Measurements from ENCODE around the gene C4orf50.

The C4orf50 gene

GRCh38 chr4:5940470-5941203 is 77.6 kb downstream of the C4orf50 start:
- DNase-seq = no peak

DNA sequence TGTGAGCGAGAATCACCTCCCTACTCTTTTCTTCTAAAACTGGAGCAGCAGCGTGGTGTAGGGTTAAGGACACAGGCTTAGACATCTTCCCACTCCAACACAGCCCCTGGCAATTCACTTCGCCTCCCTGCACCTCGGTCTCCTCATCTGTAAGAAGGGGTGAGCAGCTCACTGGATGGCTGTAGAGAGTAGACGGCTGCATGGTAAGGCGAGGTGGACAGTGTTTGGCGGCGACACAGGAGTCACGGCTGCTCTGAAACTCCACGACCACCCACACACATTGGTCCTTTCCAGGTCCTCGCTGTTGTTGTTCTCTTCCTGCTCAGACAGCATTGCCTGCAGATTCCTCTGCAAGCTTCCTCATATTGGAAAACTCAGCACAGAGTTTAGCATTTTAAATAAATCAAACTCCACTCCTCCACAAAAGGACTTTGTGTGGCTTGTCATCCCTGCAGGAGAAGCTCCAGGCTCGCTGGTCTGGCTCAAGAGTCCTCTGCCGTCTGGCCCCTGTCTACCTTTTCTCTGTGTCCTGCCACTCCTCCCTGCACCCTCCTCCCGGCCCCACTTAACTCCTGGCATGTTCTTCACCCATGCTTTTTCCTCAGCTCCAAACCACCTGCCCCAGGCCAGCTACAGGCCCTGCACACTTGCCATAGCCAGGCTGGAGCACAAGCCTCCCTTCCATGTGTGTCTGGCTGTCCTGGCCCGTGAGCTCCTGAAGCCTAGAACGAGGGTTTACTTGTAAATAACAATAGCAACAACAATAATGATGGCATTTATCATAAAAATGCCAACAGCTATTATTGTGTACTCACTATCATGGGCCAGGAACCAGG is 84.0 kb downstream of the C4orf50 start:
- DNase-seq = no peak

DNA sequence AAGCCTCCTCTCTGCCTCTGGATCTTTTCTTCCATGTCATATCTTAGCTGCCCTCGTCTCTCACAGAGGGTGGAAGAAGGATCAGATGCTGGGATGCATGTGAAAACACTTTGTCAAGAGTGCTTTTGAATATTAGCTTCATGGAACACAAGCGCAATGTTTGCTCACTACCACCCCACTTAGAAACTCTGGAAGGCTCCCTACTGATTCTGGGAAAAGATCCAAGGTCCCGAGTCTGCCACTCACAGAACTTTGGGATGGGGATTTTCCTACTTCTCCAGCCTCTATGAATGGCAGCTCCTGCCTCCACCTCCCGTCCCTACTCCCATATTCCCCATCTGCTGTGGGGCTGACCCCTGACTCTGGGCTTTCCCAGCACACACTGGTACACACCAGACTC is 85.1 kb downstream of the C4orf50 start:
- no peak for DNase-seq

- DNase-seq = no peak
Observed at GRCh38 chr4:5932035-5932568, 86.1 kb downstream of the C4orf50 start.

DNA sequence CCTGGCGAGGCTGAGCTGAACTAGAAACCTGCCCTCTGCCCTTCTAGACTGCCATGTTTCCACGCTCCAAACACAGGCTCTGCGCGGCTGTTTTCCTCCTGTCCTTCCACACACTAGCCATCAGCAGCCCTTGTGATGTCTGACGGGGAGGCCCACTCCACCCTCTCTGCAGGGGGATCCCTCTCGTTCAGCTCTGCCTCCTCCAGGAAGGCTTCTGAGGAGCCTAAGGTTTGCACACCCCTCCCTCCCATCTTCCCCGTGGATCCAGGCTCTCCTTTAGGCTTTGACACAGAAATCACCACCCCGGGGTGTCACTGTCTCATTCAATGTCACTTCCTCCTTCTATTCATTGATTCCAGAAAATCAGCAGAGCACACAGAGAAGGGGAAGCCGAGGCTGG is 86.7 kb downstream of the C4orf50 start:
- no peak for DNase-seq

GRCh38 chr4:5930876-5931275 is 87.4 kb downstream of the C4orf50 start:
- no peak for DNase-seq

DNA sequence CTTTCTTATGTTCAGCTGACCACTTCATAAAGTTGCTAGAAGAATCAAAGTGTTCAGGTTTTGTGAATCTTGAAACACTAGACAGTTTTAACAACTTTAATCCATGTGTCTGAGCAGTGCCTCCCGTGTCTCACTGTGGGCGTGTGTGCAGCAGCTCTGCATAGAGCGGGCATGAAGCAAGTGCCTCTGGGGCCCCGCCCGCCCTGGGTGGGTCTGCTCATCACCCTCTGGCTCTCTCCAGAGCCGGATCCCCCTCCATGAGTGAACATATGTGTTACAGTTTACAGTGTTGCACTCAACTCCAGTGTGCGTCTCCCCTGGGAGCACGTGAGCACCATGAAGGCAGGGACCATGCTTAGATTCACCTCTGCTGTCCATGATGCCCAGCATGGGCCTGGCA is 87.8 kb downstream of the C4orf50 start:
- DNase-seq = no peak

DNA sequence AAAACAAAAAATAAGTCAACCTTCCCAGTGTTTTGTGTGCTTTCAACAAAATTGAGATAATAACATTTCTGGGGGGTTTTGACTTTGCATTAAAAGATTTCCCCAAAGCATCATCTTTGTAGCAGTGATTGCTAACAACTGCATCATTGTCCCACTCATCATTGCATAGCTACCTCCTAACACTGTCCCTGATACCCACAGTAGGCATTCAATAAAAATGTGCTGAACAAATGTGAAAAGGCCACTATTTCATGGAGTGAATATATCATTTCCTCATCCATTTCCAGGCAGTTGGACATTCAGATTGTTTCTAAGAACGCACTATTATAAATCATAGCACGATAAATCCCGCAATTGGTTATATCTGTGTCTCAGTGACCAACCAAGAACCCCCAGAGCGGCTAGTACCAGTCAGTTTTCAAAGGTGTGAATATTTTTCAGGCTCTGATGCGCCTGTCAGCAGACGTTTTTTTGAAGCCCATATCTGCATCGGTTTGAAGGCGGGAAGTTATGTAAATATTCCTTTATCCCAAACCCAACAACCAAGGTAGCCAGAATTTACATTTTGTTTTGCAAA is 89.3 kb downstream of the C4orf50 start:
- DNase-seq = no peak

- no peak for DNase-seq
Observed at GRCh38 chr4:5928274-5928673, 90.0 kb downstream of the C4orf50 start.

GRCh38 chr4:5927747-5928146 is 90.5 kb downstream of the C4orf50 start:
- no peak for DNase-seq

DNA sequence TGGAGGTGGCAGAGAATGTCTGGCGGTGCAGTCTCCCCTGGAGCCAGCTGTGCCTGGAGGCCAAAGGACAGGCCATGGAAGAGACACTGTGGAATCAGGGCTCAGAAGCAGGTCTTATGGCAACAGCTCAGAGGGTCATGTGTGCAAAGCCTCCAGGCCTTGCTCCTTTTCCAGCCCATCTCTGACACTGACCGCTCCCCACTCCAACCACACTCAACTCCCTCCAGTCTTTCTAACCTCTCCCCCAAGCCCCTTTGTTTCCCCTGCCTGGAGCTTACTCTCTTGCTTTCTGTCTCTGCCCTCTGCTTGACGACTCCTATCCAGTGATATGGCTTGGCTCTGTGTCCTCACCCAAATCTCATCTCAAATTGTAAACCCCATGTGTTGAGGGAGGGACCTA is 91.1 kb downstream of the C4orf50 start:
- DNase-seq = no peak

GRCh38 chr4:5926598-5926997 is 91.6 kb downstream of the C4orf50 start:
- no peak for DNase-seq

- DNase-seq = no peak
Observed at GRCh38 chr4:5925419-5926200, 92.6 kb downstream of the C4orf50 start.

DNA sequence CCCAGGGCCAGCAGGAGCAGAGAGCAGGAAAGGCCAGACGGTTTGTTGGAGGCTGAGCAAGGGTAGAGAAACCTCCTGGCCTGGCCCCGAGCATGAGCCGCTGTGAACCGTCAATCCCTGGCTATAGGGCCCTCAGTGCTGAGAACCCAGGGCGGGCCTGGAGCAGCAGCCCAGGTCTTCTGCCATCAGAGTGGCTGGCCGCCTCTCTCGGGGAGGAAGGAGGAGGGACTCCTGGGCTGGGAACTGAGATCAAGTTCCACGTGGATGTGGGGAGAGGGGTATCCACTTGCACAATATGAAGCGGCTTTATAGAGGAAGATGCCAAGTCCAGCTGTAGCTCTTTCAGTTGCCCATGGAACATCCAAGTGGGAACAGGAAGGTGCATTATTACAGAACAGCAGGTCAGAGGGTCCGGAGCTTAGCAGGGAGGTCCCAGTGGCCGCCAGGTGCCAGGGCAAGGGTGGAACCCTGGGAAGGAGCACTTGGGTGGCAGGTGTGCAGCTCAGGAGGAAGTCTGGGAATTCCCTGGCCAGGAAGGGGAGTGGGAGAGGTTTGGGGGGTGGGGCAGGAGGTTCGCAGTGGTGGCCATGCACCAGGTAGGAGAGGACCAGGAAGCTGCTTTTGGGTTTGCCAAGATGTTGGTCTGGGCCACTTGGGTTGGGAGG is 93.6 kb downstream of the C4orf50 start:
- DNase-seq = no peak

DNA sequence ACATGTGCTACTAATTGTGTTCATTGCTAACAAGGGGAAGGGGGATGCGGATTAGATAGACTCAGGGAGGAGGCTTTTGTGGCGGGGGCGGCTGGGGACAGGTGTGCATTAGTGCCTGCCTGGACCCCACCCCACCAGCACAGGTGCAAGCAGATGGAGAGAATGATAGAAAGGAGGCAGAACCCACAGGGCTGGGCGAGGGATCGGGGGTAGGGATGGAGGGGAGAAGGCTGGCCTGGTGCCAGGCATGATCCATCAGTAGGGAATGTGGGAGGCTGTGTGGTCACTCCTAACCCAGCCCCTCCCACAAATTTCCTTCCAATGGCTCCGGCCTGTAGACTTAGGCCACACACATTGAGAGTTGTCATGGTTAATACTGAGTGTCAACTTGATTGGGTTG is 94.9 kb downstream of the C4orf50 start:
- no peak for DNase-seq

- DNase-seq = no peak
Observed at GRCh38 chr4:5922556-5922955, 95.7 kb downstream of the C4orf50 start.

GRCh38 chr4:5921981-5922380 is 96.2 kb downstream of the C4orf50 start:
- no peak for DNase-seq

DNA sequence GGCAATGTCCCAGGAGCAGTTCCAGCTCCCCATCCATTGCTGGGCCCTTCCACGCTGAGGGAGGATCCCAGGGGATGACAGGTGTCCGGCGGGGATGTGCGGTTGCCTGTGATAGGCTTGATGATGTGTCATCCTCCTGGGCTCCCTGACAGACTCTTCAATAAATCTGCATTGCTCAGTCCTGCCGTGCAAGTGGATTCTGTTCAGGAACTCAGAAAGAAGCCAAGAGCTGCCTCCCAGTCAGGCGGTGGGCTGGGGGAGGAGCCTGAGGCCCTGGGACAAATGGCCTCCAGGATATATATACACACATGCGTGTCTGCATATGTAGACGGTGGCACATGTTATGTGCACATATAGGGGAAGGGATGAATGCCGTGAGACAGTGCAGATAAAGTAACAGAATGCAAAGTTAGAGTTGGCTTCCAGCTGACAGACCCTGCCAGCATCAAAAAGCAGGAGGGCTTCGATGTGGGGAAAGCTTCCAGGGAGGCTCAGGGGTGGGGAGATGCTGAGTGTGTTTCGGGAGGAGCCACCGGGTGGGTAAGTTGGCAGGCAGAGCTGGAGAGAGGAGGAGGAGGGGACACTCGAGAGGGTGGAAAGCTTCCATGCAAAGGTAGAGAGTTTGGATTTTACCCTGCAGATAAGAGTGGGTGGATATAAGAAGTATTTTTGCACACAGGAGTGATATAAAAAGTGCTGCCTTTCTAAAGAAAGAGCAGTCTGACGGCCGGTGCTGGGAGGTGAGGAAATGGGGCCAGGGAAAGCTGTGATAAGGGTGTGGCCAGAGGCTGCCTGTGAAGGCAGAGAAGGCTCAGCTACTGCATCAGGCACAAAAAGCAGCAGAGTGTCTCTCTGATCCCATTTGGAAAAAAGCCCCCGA is 96.9 kb downstream of the C4orf50 start:
- DNase-seq = no peak

DNA sequence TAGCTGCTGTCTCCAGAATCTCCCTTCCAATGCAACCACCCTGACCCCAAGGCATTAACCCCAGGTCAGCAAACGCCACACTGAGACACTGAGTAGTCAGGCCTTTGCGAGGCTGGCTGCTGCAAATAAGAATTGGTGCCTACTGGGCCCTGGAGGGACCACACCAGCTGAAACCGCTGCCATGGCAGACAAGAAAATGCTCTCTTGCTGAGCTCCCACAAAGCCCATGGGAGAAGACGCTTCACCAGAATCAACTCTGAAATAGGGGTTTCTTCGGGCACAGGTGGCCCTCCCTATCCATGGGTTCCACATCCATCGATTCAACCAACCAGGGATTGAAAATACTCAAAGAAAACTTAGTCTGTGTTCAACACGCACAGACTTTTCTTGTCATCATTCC is 98.7 kb downstream of the C4orf50 start:
- DNase-seq = no peak

DNA sequence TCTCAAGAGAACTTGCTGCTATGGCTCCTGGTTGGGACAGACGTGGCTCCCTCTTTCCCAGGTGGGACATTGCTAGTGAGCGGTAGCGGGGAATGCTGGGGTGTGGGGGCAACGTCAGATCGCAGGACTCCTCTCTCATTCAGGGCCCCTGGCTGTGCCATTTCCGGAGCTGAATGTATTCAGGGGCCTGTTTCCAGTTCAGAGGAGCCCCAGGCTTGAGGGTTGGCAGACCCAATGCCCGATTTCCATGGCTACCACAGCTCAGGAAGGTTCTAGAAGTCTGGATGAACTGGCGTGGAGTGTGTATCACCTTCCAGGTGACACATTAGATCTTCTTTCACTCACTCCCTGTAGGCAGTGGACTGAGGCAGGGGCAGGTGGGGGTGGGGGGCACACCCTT is 99.2 kb downstream of the C4orf50 start:
- no peak for DNase-seq

DNA sequence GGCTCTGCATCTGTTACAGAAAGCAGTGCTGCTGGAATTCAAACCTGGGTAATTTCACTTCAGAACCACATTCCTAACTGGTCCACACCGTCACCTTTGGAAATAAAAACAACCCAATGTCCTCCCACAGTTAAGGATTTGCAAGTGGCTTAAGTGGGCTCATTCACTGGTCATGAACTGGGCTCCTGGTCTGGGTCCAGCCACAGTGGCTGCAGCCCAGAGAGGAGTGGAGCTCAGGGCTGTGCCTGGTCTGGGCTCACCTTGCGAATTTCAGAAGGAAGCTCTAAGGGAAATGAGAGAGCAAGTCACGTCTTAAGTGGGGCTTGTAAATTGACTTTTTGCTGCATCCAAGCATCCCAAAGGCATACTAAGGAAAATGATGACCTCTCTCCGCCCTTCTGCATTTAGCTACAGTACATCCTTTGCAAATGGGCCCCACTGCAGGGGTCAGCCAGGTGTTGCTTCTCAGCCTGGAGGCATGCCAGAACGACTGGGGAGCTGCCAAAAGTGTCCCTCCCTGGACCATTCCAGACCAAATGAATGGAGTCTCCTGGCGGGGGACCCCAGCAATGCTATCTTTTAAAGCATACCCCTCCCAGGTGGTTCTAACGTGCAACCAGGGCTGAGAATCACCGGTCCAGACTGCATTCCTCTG is 99.8 kb downstream of the C4orf50 start:
- no peak for DNase-seq

All from stimulated activated CD4-positive, alpha-beta T cell treated with anti-CD3 and anti-CD28 coated beads, Interleukin-1b, Interleukin-23, amount 100 ng/mL, for 48 hours (primary cell).